NCI-H2107 (cell line): ENCODE data around the gene VCAM1.
"Not testable (repeated sequence)": the region's sequence is repeated elsewhere in the genome, so short reads cannot be mapped to it uniquely, and the experiment has no call there.

Experiments
- DNase-seq: peaks from one replicate; lab custom pipeline; 2025; lab: John Stamatoyannopoulos, UW

The VCAM1 gene

GRCh38 chr1:100719490-100719889 lies at the start of gene VCAM1:
VCAM1 (plus strand) TSS chr1:100719742; CDS start chr1:100719861, 119 bp downstream.
- no peak for DNase-seq

- DNase-seq, result no peak
These were observed 49.5 kb upstream of the VCAM1 start for GRCh38 chr1:100670083-100670482.

- DNase-seq, result no peak
These were observed 47.9 kb upstream of the VCAM1 start for GRCh38 chr1:100671601-100672000.

GRCh38 chr1:100683448-100684349 lies 35.8 kb upstream of the VCAM1 start:
- no peak for DNase-seq

- DNase-seq, result no peak
These were observed 19.8 kb upstream of the VCAM1 start for GRCh38 chr1:100699744-100700143.

GRCh38 chr1:100700586-100700985 lies 19.0 kb upstream of the VCAM1 start:
- DNase-seq, result no peak

GRCh38 chr1:100703052-100703451 lies 16.5 kb upstream of the VCAM1 start:
- no peak for DNase-seq

- no peak for DNase-seq
These were observed 15.8 kb upstream of the VCAM1 start for GRCh38 chr1:100703716-100704115.

- no peak for DNase-seq
These were observed 15.1 kb upstream of the VCAM1 start for GRCh38 chr1:100704473-100704872.

- DNase-seq, result no peak
These were observed 13.2 kb upstream of the VCAM1 start for GRCh38 chr1:100706296-100706695.

- no peak for DNase-seq
These were observed 12.7 kb upstream of the VCAM1 start for GRCh38 chr1:100706856-100707255.

GRCh38 chr1:100708476-100709062 lies 11.0 kb upstream of the VCAM1 start:
- no peak for DNase-seq

GRCh38 chr1:100710906-100711682 lies 8.4 kb upstream of the VCAM1 start:
- no peak for DNase-seq

GRCh38 chr1:100713027-100713426 lies 6.5 kb upstream of the VCAM1 start:
- DNase-seq, result not testable (repeated sequence)

- no peak for DNase-seq
These were observed 5.9 kb upstream of the VCAM1 start for GRCh38 chr1:100713626-100714025.

GRCh38 chr1:100714599-100714998 lies 4.9 kb upstream of the VCAM1 start:
- no peak for DNase-seq

GRCh38 chr1:100717218-100717617 lies 2.3 kb upstream of the VCAM1 start:
- DNase-seq, result no peak

GRCh38 chr1:100718581-100718980 lies 961 bp upstream of the VCAM1 start:
- DNase-seq, result no peak

GRCh38 chr1:100720101-100720500 lies 559 bp downstream of the VCAM1 start:
- no peak for DNase-seq

- DNase-seq, result no peak
These were observed 1.2 kb downstream of the VCAM1 start for GRCh38 chr1:100720751-100721150.

GRCh38 chr1:100721526-100722207 lies 2.1 kb downstream of the VCAM1 start:
- DNase-seq, result no peak

- no peak for DNase-seq
These were observed 2.7 kb downstream of the VCAM1 start for GRCh38 chr1:100722221-100722620.
